RWPE1 (cell line): ENCODE data around the gene TMEM147.

Source experiments
- CTCF ChIA-PET: fragments of 350-600 bp; sonication (Branson Sonifier 250); formaldehyde crosslinking; extraction: SDS; loops from one replicate; lab custom pipeline; 2021; lab: Yijun Ruan, JAX
- POLR2A ChIA-PET: fragments of 400-600 bp; formaldehyde crosslinking; extraction: SDS; loops from one replicate; lab custom pipeline; 2020; ENCODE audit warnings: antibody characterized with exemption; ENCODE audit not compliant: low non-redundant PET; lab: Yijun Ruan, JAX
- DNase-seq: peaks from one replicate; pipeline ENCODE4 v3.0.0; 2012; ENCODE audit warnings: low spot score
- H3K27ac ChIP-seq: fragments of 450-650 bp; 2 replicates; pipeline ENCODE4 v1.5.1; 2017
- TF ChIP-seq, protein P1 (sequence below): fragments of 450-650 bp; conservative IDR thresholded peaks from 2 replicates; pipeline ENCODE4 v1.5.1; 2017; ENCODE audit warnings: low read depth, mild to moderate bottlenecking

TMEM147 gene

DNA sequence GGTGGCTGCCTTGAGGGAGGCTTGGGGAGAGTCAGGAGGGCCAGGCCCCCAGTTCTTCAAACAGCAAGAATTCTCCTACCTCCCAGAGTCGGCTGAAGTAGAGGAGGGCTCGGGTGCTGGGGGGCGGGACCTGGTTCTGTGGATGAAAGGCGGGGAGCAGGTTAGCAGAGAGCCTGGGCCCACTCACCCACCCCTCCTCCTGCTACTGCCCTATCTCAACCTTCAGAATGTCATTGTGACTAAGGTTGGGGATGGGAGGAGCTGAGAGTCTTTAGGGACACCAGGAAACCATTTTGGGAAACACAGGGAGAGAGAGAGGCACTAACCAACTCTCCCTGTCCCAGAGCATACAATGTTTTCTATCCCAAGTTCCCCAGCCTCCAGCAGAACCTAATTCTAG lies 42.7 kb upstream of the TMEM147 start:
- DNase-seq = no peak
- POLR2A ChIA-PET = interaction anchor here (0.6 kb wide), 1 partner anchor 196 kb away, joined by 5 read pairs; no protein-coding TSS in a partner anchor
- no peak overlapping the region for H3K27ac ChIP-seq
- CTCF ChIA-PET = interaction anchor here (0.9 to 1.0 kb wide), 2 partner anchors 7 to 89 kb away, joined by 3 to 6 read pairs; no protein-coding TSS in a partner anchor
- TF ChIP-seq, protein P1, sequence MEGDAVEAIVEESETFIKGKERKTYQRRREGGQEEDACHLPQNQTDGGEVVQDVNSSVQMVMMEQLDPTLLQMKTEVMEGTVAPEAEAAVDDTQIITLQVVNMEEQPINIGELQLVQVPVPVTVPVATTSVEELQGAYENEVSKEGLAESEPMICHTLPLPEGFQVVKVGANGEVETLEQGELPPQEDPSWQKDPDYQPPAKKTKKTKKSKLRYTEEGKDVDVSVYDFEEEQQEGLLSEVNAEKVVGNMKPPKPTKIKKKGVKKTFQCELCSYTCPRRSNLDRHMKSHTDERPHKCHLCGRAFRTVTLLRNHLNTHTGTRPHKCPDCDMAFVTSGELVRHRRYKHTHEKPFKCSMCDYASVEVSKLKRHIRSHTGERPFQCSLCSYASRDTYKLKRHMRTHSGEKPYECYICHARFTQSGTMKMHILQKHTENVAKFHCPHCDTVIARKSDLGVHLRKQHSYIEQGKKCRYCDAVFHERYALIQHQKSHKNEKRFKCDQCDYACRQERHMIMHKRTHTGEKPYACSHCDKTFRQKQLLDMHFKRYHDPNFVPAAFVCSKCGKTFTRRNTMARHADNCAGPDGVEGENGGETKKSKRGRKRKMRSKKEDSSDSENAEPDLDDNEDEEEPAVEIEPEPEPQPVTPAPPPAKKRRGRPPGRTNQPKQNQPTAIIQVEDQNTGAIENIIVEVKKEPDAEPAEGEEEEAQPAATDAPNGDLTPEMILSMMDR = no peak

DNA sequence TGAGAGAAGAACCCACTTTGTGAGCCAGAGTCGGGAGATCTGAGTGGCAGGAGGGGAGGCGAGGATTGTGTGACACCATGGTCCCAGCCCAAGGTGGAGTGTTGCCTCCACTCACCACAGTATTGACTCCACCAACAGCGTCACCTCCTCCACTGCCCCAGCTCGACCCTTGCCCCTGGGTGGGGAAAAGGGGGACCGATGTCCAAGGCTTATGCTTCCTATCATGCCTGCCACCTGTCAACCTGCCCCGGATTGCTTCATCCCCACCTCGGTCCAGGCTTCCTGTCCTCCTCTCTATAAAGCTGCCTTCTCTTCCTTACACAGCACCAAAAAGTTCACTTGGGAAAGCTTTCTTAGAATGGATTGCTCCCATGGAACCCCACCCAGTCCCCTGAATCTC lies 39.4 kb upstream of the TMEM147 start:
- H3K27ac ChIP-seq = no peak overlapping the region
- TF ChIP-seq, protein P1 = no peak
- no peak for DNase-seq
- ChIA-PET CTCF (interaction anchor here (0.6 to 1.8 kb wide), 3 partner anchors 8 to 13 kb away, joined by 3 to 9 read pairs (median 4); no protein-coding TSS in a partner anchor), POLR2A (no interaction called here)

DNA sequence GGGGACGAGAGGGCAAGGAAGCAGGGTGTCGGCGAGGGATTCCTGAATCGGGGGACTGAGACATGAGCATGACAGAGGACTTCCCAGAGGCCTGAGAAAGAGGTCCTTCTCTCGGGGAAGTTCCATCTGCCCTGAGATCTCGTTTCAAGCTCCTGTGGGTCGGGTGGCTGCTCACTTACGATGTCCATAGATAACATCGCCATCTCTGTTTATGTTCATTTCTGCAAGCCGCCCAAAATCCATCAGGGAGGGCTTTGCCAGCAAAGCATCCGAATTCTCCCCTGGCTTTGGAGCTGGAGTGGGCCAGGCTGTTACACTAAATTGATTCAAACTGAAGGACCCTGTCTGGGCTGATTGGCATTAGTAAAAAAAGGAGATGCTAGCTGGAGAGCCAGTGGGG lies 37.9 kb upstream of the TMEM147 start:
- TF ChIP-seq, protein P1 = no peak
- H3K27ac ChIP-seq = no peak overlapping the region
- no peak for DNase-seq
- ChIA-PET POLR2A (no interaction called here), CTCF (interaction anchor here (0.6 to 2.5 kb wide), 2 partner anchors 12 to 41 kb away, joined by 3 to 8 read pairs; no protein-coding TSS in a partner anchor)

DNA sequence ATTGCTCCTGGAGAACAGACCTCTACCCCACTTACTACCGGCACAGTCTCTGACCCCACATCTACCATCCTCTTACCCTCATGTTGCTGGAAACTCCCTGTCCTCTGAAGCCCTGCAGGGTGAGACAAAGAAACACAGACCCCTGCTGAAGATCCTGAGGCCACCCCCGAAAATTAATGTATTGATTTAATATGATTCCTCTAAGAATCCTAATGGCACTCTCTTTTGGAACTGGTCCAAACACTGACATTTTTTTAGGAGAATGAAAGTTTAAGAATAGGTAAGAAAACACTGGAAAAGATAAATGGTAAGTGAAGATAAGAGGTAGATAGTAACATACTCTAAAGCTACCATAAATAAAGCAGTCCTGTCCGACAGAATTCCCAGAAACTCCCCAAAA lies 37.3 kb upstream of the TMEM147 start:
- ChIA-PET CTCF (interaction anchor here (2.5 kb wide), 1 partner anchor 13 kb away, joined by 8 read pairs; no protein-coding TSS in a partner anchor), POLR2A (no interaction called here)
- no peak for DNase-seq
- no peak overlapping the region for H3K27ac ChIP-seq
- TF ChIP-seq, protein P1 = no peak

DNA sequence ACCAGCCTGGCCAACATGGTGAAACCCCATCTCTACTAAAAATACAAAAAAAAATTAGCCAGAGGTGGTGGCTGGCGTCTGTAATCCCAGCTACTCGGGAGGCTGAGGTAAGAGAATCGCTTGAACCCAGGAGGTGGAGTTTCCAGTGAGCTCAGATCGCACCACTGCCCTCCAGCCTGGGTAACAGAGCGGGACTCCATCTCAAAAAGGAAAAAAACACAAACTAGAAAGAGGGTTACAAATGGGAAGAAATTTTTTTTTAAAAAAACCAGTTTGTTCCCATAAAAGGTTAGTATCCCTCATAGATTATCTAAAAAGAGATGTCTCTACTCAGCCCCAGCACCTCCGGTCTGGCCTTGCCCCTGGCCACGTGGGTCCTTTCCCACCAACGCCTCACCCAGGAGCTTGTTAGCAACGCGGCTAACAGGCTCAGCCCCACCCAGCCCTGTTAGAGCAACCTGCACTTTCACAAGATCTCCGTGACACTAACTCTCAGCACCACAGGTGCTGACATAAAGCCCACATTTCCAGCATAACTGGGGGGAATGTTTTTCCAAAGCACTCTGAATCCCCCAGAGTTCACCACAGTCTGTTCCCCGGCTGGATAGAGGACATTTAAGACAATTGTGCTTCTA lies 36.3 kb upstream of the TMEM147 start:
- CTCF ChIA-PET = interaction anchor here (1.4 to 2.5 kb wide), 3 partner anchors 7 to 14 kb away, joined by 6 to 10 read pairs (median 8); no protein-coding TSS in a partner anchor
- peak overlapping the region; percentile 90 for H3K27ac ChIP-seq
- TF ChIP-seq, protein P1 = no peak
- POLR2A ChIA-PET = interaction anchor here (0.6 kb wide), 1 partner anchor 270 kb away, joined by 3 read pairs; no protein-coding TSS in a partner anchor
- DNase-seq = peak; percentile 82

DNA sequence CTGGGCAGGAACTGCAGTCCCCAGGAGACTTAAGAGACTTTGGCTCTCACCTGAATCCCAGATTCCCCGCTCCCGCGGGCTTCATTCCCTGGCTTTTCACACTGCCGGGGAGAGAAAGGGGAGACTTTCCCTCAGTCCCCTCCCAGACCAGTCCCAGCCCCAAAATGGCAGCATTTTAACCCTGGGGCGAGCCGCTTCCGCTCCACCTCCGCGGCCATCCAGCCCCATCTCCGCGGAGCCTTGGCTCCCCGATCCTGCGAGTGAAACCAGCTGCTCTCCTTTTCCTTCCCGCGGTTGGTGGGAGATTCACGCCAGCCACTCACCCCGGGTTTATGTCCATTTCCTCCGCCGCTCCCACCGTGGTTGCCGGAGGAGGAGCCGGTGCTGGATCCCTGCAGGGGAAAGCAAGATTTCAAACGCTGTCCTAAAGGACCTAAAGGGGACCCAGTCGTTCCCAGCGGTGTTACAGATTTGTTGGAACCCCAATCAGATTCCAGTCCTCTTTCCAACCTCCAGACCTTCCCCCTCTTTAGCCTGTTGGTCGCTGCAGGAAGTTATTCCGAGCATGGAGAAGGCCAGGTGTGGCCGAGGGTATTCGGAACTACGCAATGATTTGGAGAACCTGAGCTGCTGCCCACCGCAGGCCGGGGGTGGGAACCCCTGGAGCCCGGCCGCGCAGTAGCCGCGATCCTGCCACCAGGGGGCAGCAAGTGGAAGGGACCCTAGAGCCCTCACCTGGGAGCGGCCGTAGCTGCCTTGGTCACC lies 35.4 kb upstream of the TMEM147 start:
- ChIA-PET CTCF (interaction anchor here (0.5 to 2.2 kb wide), 21 partner anchors 8 to 570 kb away, joined by 3 to 16 read pairs (median 4); partner anchors contain the start of genes PSENEN and U2AF1L4), POLR2A (interaction anchor here (0.9 kb wide), 1 partner anchor 53 kb away, joined by 3 read pairs; no protein-coding TSS in a partner anchor)
- peak overlapping the region; percentile 90 for H3K27ac ChIP-seq
- peak; percentile 93 for DNase-seq
- TF ChIP-seq, protein P1 = peak; percentile 95
